ENCODE results near the gene SNAPC4.

SNAPC4 gene

GRCh38 chr9:136372561-136373299 lies 27.2 kb downstream of the SNAPC4 start:
- peak; percentile 76 for DNase-seq (ENCODE audit: low spot score)

DNA sequence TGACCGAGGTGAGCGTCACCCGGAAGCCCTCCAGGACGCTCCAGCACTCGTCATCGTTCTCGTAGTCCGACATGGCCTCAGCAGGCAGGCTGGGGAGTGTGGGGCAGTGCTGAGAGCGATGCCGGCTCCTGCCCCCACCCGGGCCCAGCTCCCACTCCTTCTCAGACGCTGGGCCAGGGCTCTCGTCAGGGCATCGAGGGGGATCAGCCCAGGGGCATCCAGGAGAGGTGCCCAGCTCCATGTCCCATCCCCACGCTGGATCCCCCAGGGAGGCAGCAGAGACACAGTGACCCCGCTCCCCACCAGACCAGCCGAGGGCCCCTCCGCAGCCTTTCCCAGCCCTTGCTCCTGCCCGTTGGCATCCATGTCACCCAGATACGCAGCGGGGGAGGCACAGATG lies 28.0 kb downstream of the SNAPC4 start:
- no peak for DNase-seq (ENCODE audit: low spot score)

GRCh38 chr9:136371533-136371880 lies 28.5 kb downstream of the SNAPC4 start:
- DNase-seq (ENCODE audit: low spot score) = no peak

DNA sequence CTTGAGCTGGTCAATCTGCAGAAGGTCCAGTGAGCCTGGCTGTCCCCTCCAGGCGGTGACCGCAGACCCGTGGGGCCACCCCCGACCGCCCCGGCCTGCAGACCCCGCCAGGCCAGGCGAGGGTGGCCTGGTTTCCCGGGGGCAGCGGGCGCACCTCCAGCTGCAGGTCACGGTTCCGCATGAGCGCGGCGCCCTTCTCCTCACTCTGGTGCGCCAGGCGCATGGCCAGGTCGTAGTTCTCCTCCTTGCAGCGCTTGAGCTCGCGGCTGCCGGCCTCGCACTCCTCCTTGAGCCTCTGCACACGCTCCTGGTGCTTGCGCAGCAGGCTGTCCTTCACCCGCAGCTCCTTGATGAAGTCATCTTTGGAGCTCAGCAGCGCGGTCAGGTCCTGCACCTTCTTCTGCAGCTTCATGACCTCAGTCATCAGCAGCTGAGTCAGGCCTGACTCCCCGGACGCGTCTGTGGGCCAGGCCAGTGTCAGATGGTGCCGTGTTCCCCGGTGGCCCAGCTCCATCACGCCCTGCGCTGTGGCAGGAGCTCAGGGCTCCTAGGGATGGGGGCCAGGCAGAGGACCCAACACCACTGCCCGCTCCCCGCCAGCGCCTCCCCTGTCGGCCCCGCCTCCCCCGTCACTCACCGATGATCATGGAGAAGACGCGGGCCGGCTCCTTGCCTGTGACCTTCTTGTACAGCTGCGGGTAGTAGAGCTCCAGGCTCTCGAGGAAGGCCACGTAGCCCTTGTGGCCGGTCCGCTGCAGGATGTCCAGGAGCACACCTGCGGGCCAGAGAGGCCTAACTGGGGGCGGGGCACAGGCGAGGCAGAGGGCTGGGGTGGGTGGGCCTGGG lies 29.1 kb downstream of the SNAPC4 start:
- no peak for DNase-seq (ENCODE audit: low spot score)

GRCh38 chr9:136370037-136370436 lies 29.9 kb downstream of the SNAPC4 start:
- DNase-seq (ENCODE audit: low spot score) = no peak

- DNase-seq (ENCODE audit: low spot score) = no peak
Measured at GRCh38 chr9:136368190-136368589, 31.8 kb downstream of the SNAPC4 start.

DNA sequence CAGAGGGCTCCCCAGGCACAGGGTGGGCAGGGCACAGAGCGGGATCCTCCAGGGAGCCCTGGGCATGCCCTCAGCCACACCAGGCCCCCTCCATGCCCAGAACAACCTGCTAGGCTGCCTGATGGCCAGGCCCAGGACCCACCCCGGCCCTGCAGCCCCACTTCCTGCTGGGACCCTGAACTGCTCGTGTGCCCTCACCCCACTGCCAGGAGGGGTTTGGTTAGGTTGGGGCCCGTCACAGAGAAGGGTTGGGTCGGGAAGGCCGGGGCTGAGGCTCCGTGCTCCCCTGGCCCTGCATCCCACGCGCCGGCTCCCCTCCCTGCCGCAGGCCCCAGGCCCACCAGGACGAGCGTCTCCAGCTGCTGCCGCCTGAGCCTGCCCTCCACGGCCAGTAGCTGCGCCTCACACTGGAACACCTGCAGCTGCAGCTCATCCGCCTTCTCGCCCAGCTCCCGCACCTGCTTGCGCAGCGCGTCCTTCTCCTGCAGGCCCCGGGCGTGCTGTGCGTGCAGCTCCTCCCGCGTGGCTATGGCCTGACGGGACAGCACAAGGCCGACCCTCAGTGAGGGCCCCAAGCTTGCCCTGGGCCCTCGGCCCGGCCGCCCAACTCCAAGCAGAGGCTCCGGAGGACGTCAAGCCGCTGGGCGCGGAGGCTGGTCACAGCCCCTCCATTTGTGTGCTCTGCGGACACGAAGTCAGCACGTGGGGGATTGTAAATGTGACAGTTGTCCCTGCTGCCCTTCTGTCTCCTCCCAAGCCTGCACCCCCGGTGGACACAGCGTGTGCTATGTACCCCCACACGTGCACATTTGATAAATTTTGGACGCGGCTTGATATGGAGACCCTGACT lies 32.4 kb downstream of the SNAPC4 start:
- no peak for DNase-seq (ENCODE audit: low spot score)

GRCh38 chr9:136366826-136367225 lies 33.1 kb downstream of the SNAPC4 start:
- DNase-seq (ENCODE audit: low spot score) = no peak

DNA sequence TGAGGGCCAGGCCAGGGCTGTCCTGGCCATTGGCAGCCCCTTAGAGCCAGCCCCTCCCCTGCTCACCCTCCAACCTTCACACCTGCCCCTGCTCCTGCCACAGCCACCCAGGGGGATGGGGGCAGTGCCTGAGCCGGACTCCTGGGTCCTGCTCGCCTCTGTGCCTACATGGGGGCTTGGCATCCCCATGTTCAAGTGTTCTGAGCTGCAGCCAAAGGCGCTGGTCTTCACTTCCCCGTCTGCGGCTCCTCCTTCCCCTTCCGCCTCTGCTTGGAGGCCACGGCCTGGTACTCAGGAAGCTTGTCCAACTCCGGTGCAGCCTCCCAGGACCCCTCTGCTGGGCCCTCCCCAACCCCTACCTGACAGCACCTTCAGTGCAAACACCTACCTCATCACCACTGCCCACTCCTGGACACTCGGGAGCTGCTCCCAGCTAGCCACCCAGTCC lies 34.2 kb downstream of the SNAPC4 start:
- DNase-seq (ENCODE audit: low spot score) = no peak

GRCh38 chr9:136364942-136365774 lies 34.8 kb downstream of the SNAPC4 start:
- no peak for DNase-seq (ENCODE audit: low spot score)

DNA sequence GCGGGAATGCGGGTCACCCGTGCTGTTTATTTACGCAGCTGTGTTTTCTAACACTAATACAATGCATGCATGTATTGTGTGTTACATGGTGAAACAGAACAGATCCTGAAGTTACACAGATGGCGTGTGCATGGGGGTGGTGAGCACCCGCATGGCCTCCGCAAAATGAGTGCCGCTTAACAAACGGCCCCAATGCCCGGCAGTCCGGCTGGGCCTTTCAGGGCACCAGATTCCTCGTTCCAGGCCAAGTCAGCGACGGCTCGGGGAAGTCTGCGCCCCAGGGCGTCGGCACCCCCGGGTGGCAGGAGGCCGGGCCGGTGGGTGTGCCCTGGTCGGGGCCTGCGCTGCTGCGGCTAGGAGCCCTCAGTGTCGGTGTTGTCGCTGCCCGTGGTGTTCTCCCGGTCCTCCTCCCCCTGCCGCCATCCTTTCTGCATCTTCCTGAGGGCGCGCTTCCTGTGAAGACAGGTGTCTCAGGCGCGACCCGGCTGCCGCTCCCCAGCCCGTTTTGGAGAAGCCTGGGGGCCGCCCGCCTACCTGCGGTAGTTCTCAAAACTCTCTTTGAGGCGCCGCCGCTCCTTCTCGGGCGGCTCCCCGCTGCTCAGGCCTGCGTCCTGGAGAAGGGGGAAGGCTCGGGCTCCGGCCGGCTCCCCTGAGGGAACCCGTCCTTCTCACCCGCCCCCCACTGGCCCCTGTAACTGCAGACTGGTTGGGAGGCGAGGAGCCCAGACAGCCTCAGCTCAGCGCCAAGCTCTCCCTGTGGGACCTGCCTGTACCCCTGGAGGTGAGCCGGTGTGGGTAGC lies 35.8 kb downstream of the SNAPC4 start:
- no peak for DNase-seq (ENCODE audit: low spot score)

- peak; percentile 99 for DNase-seq (ENCODE audit: low spot score)
Measured at GRCh38 chr9:136363106-136363948, 36.6 kb downstream of the SNAPC4 start, which contains the start of gene DNLZ. Gene DNLZ, minus strand, starts transcription at chr9:136363744. Its CDS starts 30 bp downstream, at chr9:136363714.

DNA sequence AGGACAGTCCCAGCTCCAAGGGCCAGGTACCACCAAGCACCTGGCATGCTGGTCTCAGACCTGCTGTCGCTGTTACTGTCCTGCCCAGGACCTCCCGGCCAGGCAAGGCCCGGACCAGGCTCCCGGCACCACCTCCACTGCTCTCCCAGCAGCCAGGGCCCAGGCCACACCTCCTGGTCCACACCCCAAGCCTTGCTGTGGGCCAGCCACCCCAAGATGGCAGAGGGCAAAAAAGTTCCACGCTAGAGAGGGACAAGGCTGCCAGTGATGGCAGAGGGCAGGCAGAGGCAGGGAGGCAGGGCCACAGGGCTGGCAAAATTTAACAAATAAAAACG lies 37.6 kb downstream of the SNAPC4 start:
- DNase-seq (ENCODE audit: low spot score) = no peak

DNA sequence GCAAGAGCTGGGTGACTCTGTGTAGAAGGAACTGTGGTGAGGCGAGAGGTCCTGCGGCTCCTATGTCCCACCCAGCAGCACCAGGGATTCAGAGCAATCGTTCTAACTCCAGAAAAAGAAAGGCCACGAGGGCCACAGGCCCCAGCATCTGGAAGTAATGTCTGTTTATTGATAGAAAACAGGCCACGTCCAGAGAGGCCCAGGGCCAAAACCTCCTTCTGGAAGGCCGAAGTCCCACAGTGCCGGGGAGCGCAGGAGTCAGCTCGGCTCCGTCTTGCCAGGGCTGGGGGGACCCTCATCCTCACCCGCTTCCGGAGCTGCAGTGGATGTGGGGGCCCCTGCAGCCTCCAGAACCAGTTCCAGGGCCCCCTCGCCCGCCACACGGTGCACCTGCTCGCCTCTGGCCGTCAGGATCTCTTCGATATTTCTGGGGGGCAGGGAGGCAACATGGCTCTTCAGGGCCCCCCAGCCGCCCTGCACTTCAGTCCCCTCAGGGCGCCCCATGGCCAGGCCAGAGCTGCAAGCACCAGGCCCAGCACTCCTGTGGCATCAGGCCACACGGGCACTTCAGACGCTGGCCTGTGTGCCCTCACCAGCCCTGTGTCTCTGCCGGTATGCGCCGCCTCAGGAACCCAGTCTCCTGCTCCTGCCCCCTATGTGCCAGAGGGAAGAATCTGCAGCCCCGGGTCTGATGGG lies 38.1 kb downstream of the SNAPC4 start:
- DNase-seq (ENCODE audit: low spot score) = no peak

GRCh38 chr9:136361047-136361753 lies 38.8 kb downstream of the SNAPC4 start:
- DNase-seq (ENCODE audit: low spot score) = no peak

- DNase-seq (ENCODE audit: low spot score) = no peak
Measured at GRCh38 chr9:136359774-136360718, 39.9 kb downstream of the SNAPC4 start.

- no peak for DNase-seq (ENCODE audit: low spot score)
Measured at GRCh38 chr9:136358888-136359287, 41.1 kb downstream of the SNAPC4 start.
